Activated CD4-positive, alpha-beta T cell treated with anti-CD3 and anti-CD28 coated beads, Interleukin-2, Interleukin-4, amounts not matched to agents 100 ng/mL and 50 ng/mL, durations not matched to agents 16 hours and 8 hours (primary cell): ENCODE measurements around the gene TECPR2.

Source experiments
- DNase-seq: peaks from one replicate; pipeline ENCODE4 v3.0.0-alpha.2; 2020; ENCODE audit warnings: low spot score

TECPR2 gene

GRCh38 chr14:102375119-102375518 is 12.4 kb downstream of the TECPR2 start:
- no peak for DNase-seq

GRCh38 chr14:102377696-102378095 is 15.0 kb downstream of the TECPR2 start:
- DNase-seq: no peak

DNA sequence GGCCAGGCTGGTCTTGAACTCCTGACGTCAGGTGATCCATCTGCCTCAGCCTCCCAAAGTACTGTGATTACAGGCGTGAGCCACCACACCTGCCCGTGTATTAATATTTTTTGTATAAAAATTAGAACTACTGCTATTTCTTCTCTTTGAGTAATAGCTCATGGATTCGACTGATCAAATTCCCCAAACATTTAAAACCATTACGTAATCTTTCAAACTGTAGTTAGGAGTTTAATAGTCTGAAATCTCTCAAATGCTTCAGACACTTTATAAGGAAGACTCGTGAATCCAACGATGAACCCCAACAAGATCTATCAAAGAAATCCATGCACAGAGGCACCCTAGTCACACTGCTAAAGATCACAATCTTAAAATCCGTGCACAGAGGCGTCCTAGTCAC is 16.1 kb downstream of the TECPR2 start:
- no peak for DNase-seq

DNA sequence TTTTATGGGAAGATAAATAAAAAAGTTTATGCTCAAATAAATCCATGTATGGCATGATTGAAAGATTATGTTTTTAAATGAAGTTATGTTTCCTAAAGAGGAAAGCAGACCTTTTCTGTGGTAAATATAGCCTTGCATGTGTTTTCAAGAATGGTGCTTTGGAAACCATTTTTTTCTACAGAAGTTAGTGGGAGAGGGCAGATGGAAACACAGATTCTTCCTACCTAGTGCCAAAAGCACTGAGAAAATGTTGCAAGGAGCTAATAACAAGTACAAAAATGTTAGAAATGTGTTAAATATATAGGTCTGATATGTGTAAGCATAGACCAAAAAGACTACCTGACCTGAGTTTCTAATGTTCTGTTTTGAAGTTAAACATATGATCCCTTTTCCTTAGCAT is 24.3 kb downstream of the TECPR2 start:
- DNase-seq: no peak

DNA sequence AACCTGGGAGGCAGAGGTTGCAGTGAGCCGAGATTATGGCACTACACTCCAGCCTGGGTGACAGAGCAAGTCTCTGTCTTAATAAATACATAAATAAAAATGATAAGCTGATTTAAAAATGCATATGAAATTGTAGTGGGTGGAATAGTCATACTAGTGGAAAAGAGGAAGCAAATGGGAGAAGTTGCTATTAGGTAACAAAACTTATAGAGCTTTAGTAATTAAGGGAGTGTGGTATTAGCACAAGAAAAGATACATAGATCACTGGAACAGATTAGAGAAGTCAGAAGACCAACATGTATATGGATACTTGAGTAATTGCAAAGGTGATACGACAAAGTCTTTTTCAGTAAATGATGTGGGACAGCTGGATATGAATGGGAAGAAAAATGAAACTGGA is 26.5 kb downstream of the TECPR2 start:
- DNase-seq: no peak

DNA sequence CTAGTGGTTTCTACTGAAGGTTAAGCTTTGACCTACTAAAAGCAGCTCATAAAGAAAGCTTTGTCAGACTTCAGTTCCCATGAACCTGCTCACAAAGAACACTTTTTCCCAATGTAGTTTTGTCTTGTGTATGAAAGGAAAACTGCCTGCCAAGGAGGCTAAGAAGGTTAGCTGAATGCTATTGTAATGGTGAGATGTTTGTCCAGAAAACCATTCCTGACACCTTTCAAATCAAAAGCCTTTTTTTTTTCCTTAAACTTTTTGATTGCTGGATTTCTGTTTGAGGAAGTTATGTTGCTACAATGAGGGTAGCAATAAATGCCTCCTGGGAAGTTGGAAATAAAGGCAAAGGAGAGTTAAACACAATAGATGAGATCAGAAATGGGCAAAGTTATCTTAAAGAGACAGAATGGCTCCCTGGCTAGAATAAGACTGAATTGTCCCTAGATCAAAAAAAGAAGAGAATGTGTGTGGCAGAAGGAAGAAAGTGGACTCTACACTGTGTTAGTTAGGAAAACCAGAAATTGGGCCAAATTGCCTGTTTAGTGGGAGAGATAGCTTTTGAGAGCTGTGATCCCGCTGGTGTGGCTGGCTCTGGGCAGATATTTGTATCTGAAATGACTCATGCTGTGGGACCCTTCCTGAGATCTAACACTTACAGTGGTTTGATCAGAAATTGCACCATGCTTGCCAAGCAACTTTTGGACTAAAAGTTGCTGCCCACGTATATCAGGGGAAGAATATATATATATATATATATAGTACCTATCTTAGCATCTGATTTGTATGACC is 27.5 kb downstream of the TECPR2 start:
- no peak for DNase-seq

DNA sequence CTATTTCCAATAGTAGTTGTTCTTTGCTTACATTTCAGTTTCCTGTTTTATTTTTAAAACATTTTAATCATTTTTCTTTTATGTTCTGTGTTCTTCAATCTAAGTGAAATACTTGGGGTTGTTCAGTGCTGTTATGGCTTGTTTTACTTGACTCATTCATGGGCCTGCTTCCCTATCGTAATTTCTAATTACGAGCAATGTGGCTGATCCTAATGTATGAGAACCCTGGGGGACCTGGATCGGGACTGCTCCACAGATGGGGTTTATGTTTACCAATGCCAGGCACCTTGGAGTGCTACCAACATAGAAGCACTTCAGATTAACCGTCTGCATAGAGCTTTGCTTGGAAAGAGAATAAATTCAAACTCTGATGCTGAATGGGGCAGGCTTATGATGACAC is 29.8 kb downstream of the TECPR2 start:
- DNase-seq: no peak

DNA sequence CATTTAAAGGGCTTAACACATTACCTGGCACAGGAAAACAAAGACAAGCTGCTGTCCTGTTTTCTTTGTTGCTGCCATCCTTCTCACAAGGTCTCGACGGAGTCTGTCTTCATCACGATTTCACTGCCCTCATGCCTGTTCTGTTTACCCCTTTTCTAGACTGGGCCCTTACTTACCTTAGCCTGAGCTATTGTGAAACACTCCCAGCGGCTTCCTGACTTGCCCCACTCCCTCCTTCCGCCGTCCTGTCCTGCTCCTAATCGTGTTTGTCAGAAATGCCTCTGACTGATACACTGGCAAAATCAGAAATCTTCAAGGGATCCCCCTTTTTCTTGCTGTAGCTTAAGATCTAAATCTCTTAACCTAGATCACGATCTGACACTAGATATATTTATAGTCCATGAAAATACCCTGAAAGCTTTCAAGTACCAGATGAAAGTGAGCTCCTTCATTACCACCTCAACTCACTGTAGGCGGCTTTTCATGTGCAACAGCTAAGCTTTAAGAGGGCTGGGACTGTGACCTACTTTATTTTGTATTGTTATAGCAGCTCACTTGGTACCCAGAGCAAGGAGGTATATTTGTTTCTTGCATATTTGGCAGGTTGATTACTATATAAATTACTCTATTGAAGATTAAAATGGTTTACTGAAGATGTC is 32.1 kb downstream of the TECPR2 start:
- no peak for DNase-seq

GRCh38 chr14:102396521-102396920 is 33.8 kb downstream of the TECPR2 start:
- DNase-seq: no peak

GRCh38 chr14:102403028-102403427 is 40.3 kb downstream of the TECPR2 start:
- DNase-seq: no peak

DNA sequence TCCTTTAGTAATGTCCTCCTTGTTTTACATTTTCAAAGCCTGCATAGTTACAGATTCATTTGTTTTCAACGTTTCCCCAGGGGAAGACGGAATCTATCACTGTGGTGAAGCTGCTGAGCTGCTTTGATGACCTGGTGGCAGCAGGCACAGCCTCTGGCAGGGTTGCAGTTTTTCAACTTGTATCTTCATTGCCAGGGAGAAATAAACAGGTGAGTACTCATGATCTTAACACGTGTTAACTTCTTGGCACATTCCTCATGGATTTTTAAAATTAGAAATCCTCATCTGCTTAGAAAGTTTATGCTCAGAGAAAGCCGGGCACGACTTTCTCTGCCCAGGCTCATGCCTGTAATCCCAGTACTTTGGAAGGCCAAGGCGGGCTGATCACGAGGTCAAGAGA is 44.5 kb downstream of the TECPR2 start:
- DNase-seq: no peak

- DNase-seq: no peak
Measured at GRCh38 chr14:102408724-102409123, 46.0 kb downstream of the TECPR2 start.

DNA sequence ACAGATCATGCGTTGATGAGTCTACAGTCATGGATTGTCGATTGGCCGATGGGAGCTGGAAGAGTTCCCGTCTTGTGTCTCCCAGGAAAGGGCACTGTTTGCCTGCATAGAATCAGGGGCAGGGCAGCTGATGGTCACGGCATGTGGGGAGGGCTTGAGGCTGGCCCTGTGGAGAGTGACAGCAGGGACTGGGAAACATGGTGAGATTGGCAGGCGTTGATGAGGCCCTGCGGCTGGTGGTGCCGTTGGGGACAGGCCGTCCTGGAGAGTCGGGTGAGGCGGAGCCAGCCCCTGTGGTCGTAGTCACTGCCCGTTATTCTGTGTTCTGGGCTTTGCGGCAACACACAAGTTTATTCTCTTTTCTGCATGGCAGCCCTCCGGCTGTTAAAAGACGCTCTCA is 52.9 kb downstream of the TECPR2 start:
- DNase-seq: no peak

GRCh38 chr14:102417001-102417431 is 54.3 kb downstream of the TECPR2 start:
- DNase-seq: no peak

DNA sequence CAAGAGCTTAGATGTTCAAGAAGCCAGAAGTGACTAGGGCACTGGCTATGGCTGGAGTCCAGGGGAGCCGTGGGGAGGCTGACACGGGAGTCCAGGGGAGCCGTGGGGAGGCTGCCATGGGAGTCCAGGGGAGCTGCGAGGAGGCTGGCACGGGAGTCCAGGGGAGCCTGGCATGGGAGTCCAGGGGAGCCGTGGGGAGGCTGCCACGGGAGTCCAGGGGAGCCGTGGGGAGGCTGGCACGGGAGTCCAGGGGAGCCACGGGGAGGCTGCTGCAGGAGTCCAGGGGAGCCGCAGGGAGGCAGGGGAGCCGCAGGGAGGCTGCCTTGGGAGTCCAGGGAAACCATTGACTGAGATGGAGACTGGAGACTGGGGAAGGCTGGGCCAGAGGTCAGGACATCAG is 54.9 kb downstream of the TECPR2 start:
- no peak for DNase-seq

DNA sequence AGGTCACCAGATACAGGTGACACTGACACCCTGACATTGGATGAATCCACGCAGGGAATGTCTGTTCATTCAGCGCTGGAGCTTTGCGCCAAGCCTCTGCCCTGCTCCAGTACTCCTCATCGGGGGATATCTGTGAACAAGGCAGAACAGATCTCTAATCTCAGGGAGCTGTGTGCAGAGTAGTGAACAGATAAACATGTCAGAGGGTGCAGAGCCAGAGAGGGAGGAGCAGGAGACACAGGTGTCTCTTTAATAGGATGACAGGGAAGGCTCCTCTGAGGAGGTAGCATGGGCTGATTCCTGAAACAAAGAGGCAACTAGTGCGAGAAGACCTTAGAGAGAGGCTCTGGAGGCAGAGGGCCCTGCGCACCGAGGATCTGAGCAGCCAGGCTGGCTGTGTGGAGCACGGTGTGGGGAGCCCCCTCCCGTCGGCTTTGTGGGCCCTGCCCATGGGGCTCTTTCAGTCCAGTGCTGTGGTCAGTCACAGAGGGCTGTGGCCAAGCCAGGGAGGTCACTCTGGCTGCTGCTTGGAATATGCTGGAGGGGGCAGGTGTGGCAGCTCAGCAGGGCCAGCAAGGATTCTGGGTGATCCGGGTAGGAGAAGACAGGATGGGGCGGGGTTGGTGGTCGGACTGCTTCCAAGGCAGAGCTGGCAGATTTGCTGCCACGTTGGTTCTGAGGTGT is 55.6 kb downstream of the TECPR2 start:
- DNase-seq: no peak

- DNase-seq: no peak
Measured at GRCh38 chr14:102418853-102419240, 56.1 kb downstream of the TECPR2 start.

DNA sequence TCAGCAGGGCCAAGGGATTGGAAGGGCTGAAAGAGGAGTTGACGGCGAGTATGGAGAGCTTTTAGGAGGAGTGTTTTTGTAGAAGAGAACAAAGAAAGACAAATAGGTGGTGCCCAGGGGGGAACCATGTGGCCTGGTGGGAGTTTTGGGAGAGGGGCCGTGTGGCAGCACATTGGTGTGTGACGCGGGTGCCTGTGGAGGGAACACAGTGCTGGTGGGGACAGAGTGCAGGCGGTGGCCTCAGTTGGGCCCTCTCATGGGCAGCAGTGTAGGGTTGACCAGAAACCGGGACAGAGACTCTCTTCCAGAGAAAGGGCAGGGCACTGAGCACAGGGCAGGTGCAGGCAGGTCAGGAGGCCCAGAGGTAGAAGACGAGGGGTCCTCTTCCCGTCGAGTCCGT is 56.5 kb downstream of the TECPR2 start:
- no peak for DNase-seq

DNA sequence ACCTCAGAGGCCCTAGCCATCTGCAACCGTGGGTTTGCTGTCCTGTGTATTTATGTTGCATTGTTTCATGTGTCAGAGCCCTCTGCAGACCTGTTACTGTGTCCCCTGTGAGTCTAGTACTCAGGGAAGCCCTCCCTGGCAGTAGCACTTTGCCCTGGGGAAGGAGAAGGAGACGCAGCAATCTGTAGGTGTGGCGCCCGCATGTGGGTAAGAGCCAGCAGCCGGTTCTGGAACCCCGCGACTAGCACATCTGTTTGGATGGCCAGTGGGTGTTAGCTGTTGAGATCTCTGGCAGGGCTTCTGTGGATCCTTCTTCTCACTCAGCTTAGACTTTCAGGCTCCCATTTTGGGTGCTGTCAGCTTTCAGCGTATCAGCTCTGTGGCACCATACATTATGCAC is 57.0 kb downstream of the TECPR2 start:
- DNase-seq: no peak

GRCh38 chr14:102421411-102422057 is 58.8 kb downstream of the TECPR2 start:
- DNase-seq: no peak

GRCh38 chr14:102424520-102424919 is 61.8 kb downstream of the TECPR2 start:
- no peak for DNase-seq

- no peak for DNase-seq
Measured at GRCh38 chr14:102424923-102425322, 62.2 kb downstream of the TECPR2 start.

DNA sequence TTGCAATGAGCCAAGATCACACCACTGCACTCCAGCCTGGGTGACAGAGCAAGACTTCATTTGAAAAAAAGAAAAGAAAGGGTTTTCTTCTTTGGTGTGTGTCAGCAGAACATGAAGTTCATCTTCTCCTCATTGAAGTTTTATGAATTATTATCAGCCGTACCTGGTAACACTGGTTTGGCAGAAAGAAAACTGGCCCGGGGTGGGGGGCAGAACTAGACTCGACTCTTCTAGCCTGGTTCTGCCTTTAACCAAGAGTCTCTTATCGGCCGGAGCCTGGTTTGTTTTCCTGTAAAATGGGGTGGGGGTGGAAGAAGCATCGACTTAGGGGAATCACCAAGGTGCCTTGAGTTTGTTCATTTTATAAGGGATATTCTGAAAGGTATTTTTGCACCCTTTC is 64.1 kb downstream of the TECPR2 start:
- no peak for DNase-seq
